HG02884 (cell line): Measurements from ENCODE around the gene ARL6IP4.

Experiments
- ATAC-seq: cut with Tn5 transposase; IDR thresholded peaks from one replicate; pipeline ENCODE4 v1.9.1; 2021; ENCODE audit warnings: mild to moderate bottlenecking, moderate library complexity; ENCODE audit not compliant: unreplicated experiment

Gene ARL6IP4

GRCh38 chr12:122977655-122978392 is 2.7 kb upstream of the ARL6IP4 start:
- ATAC-seq = no peak

GRCh38 chr12:122978507-122978955 is 1.9 kb upstream of the ARL6IP4 start:
- ATAC-seq = no peak

GRCh38 chr12:122979001-122979907 is 1.2 kb upstream of the ARL6IP4 start:
- no peak for ATAC-seq

DNA sequence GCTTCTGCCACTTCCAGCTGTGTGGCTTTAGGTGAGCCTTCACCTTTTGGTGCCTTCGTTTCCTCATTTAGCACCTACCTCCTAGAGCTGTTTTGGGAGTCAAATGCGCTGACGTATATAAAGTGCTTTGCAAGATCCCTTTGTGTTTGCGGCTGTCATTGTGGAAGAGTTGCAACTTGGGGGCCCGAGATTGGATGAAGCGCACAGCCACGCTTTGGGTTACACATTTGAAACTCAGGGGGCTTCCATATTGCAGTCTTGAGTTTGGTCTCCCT is 636 bp upstream of the ARL6IP4 start:
- no peak for ATAC-seq

DNA sequence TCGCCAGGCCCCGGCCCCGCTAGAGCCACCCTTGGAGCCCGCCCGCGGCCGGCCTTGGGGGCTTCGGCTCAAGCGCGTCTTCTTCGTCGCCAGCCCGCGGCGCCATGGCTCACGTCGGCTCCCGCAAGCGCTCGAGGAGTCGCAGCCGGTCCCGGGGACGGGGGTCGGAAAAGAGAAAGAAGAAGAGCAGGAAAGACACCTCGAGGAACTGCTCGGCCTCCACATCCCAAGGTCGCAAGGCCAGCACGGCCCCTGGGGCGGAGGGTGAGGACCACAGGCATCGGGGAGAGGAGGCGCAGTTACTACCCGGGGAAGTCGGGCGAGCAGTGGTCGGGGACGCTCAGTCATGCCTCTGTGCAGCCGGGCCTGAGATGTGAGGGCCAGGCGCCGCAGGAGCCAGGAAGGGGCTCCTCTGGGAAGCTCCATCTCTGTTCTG is 573 bp downstream of the ARL6IP4 start:
- ATAC-seq = no peak

DNA sequence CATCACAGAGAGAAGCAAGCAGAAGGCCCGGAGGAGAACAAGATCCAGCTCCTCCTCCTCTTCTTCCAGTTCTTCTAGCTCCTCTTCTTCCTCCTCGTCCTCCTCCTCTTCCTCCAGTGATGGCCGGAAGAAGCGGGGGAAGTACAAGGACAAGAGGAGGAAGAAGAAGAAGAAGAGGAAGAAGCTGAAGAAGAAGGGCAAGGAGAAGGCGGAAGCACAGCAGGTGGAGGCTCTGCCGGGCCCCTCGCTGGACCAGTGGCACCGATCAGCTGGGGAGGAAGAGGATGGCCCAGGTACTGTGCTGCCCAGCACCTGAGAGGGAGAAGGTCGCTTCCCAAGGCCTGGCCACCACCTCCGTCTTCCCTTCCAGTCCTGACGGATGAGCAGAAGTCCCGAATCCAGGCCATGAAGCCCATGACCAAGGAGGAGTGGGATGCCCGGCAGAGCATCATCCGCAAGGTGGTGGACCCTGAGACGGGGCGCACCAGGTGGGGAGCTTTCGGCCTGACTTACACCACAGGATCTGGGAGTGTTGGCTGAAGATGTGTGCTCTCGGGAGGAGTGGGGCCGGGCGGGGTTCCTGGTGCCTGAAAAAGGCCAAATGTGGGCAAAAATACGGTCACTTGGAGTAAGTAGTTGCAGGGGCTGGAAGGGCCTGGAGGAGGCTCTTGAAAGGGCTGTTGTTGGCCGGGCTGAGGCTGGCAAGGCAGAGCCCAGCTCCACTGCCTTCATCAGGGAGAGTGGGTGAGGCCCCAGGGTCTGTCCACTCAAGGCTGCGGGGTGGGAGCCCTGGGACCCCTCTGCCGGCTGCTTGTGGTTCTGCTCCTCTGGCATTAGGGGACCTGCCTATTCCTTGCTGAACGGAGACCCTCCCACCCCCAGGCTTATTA is 1.4 kb downstream of the ARL6IP4 start:
- ATAC-seq = no peak

DNA sequence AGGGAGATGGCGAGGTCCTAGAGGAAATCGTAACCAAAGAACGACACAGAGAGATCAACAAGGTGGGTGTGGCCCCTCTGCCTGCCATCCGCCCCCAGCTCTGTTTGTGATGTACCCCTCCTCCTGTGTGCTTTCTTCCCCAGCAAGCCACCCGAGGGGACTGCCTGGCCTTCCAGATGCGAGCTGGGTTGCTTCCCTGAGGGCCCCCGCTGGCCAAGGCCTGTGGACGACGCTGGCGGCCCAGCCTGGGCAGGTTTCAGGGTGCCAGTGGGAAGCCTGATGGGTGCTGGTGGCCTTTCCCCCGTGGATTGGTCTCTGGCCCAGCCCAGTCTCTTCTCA is 2.0 kb downstream of the ARL6IP4 start:
- ATAC-seq = no peak

- no peak for ATAC-seq
These were observed 2.7 kb downstream of the ARL6IP4 start for GRCh38 chr12:122982963-122983788.

- ATAC-seq = no peak
These were observed 3.5 kb downstream of the ARL6IP4 start for GRCh38 chr12:122983789-122984515.

DNA sequence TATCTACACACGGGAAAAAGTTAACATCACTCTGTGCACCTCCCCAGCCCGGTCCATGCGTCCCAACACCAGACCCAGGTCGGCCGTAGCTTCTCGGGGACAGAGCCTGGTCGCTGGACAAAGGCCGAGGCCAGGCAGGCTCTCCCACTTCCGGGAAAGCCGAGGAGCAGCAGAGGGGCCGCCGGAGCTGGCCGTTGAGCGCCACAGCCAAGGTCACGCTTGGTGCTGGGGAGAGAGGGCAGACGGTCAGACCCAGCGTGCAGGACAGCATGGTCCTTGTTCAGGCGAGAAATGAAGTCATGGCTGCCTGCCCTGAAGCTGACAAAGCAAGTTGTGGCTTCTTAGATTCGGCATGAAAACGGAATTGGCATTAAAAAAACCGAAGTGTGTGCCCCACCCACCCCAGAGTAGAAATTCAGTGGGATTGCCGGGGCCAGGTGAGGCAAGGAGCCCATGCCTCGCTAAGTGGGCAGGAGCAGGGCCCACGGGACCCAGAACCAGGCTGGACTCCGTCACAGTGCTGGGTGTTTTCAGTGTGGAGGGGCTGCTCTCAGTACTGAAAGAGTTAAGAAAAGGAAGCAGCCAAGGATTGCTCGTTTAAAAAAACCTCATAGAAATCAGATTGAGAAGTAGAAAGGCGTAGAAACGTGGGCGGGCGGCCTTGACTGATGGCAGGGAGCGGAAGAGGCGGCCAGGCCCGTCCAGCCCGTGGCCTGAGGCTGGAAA is 4.3 kb downstream of the ARL6IP4 start:
- ATAC-seq = no peak

- no peak for ATAC-seq
These were observed 5.1 kb downstream of the ARL6IP4 start for GRCh38 chr12:122985338-122986257.

DNA sequence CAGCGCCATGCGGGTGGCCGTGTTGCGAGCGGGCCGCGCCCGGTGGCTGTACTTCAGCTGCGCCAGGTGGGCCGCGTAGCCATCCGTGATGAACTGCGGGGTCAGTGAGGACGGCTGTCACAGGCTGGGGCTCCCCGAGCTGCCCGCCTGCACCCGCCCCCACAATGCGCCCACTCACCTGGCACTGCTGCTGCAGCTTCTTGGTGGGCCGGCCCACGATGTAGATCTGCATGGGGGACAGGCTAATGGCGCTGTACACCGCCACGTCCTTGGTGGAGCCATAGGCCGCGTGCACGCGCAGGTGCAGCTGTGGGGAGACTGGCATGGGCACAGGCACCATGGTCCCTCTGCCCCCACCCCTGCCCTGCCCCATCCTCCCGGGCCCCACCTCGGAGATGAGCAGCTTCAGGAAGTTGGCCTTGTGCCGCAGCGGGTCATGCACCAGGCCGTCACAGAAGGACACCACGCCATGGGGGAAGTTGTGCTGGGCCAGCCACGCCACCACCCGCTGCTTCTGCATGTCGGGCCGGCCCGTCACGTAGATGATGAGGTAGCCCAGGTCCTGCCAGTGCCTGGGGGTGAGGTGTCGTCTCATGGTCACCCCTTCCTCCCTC is 5.9 kb downstream of the ARL6IP4 start:
- no peak for ATAC-seq

- no peak for ATAC-seq
These were observed 6.8 kb downstream of the ARL6IP4 start for GRCh38 chr12:122987086-122987951.

- no peak for ATAC-seq
These were observed 7.6 kb downstream of the ARL6IP4 start for GRCh38 chr12:122988036-122988435.

DNA sequence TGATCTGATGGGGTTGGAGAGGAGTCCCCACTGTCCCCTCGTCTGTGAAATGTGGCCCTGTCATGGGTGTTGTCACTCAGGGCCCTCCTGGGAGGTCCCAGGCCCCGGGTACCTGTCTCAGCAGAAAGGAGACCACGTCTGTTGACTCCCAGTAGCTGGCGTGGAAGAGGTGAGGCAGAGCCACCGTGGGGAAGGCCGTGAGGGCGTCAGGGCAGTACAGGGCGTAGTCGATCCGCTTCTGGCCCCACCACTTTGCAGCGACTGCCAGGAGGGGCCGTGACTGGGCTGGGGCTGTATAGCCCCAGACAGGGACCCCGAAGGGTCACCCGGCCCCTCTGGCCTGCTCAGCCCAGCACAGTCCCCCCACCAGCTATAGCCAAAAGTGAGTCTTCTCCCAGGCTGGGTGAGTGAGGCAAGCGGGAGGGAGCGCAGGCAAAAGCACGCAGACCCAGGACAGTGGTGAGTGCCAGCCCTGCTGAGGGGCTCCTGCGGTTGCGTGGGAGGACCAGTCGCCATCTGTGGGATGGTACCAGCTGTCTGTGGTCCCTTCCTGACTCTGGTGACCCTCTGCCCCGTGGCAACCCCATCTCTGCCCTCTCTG is 8.2 kb downstream of the ARL6IP4 start:
- ATAC-seq = no peak

GRCh38 chr12:122989225-122989839 is 8.9 kb downstream of the ARL6IP4 start:
- ATAC-seq = no peak
